Inferior parietal cortex (tissue), 1 donor: ENCODE measurements around the gene ARHGAP30.

Experiments
- DNase-seq: peaks from one replicate; pipeline ENCODE4 v3.0.0-alpha.2; 2016; ENCODE audit errors: extremely low spot score

ARHGAP30 gene

DNA sequence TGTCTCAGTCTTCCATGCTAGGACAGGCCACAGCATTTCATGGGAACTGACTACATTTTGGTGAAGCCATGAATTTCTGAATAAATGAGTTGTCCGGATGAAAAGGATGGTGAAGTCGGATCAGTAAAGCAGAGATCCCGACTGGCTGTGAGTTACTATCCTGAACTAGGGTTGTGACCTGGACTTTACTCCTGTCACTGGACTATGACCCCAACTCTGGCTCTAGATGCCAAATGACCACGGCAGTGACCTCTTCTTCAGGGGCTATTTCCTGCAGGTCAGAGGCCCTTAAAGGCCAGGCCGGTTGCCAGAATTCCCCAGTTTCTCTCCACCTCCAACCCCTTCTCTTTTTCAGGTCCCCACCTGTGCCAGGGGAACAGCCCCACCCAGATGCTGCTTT, 21.4 kb upstream of the ARHGAP30 start:
- DNase-seq = no peak

GRCh38 chr1:161090617-161091016, 20.9 kb upstream of the ARHGAP30 start:
- DNase-seq = no peak

- DNase-seq = no peak
Observed at GRCh38 chr1:161089938-161090337, 20.2 kb upstream of the ARHGAP30 start.

- DNase-seq = no peak
Observed at GRCh38 chr1:161089251-161089924, 19.7 kb upstream of the ARHGAP30 start, which contains the start of gene NECTIN4. Gene NECTIN4, minus strand, starts transcription at chr1:161089558. Its CDS starts 262 bp downstream, at chr1:161089296.

- DNase-seq = no peak
Observed at GRCh38 chr1:161088587-161089110, 19.0 kb upstream of the ARHGAP30 start.

DNA sequence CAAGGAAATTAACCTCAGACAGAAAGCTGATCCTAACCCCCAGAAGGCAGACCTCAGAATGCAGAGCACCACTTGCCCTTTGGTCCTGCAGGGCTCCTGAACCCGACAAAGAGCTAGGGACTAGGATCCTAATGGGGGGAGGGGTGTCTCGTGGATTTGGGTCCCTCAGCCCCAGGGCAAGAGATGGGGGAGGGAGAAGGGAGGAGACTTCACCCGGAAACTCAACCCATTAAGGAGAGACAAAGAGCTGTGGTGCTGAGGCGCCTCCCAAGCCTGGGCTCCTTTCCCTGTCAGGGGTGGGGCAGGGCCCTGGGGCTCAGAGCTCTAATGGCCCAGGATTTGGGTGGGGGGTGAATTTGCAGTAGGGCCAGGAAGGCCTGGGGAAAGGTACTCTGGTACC, 16.8 kb upstream of the ARHGAP30 start:
- DNase-seq = no peak

- no peak for DNase-seq
Observed at GRCh38 chr1:161085165-161085564, 15.5 kb upstream of the ARHGAP30 start.

- no peak for DNase-seq
Observed at GRCh38 chr1:161084597-161084988, 14.9 kb upstream of the ARHGAP30 start.

DNA sequence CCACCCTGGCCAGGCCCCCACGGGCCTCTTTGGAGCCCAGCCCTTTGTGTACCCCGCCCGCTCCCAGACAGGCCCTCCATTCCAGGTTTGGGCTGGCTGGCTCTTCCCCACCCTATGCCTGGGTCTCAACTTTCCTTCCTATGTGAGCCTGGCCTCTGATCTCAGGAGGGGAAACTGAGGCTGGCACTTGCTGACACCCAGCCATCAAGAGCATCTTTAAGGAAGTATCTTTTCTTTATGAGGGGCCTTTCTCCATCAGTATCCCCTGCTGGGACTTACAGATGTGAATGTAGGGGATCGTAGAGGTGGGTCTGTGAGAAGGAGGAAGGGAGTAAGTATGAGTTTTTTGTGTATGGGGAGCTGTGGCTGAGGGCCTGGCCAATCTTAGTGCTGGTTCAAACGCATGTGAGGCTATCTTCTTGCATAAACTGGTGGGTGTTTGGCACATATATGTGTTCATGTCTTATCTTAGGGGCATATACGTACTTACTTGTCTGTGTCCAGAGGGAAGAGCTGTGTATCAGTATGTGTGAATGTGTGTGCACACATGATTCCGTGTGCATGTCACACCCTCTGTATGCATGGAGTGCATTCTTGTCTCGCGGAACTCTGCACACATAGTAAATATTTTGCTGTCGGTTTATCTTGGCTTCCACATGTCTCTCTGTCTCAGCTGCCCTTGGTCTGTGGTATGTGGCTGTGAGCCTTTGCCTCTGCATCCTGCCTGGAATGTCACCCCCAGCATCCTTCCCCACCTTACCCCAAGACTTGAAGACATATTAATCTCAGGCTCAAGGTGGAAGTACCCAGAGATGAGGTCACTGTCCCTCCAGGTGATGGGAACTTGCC, 14.3 kb upstream of the ARHGAP30 start:
- no peak for DNase-seq

DNA sequence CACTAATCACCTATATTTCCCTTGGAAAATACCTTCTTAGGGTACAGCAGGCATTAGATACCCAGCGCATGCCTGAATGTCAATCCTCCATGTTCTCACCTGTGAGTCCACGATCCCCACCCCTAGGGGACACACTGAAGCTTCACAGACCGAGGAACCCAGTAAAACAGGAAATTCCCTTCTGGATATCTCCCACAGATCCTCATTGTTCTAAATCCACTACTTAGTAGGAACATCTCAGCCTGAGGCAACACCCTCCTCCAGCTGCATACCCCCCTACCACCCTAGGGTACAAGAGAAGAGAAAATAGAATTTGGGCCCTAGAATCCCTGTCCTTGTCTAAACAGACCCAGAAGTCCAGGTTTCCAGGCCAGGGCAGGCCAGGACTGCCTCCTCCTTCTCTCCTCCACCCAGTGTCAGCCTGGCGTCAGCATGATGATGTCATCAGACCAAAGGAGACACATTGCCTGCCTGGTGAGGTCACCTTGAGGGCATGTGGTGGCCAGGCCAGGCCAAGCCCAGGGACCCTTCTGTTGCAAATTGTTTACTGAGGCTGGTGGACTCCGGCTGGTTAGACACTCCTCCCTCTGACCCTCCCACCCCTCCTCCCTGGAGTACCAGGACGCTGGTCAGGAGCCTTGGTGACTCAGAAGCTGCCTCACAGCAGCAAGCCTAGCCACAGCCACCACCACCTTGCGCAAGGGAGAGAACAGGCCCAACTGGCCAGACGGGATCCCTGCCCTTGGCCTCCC, 13.5 kb upstream of the ARHGAP30 start:
- no peak for DNase-seq

GRCh38 chr1:161082483-161082882, 12.8 kb upstream of the ARHGAP30 start:
- DNase-seq = no peak

DNA sequence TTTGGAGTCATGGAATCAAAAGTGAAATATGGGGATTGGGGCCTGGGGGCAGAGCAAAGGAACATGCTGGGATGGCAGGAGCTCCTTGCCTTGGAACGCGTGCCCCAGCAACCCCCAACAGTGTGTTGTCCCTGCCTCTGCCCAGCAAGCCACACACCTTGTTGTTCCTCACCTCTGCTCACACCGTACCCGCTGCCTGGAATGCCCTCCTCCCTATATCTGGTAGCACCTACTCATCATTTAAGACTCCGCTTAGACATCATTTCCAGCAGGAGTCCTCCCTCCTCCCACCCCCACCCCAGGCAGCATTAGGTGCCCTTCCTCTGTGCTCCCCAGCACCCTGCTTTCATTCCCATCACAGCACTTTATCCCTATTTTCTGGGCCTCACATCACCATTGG, 11.8 kb upstream of the ARHGAP30 start:
- DNase-seq = no peak

DNA sequence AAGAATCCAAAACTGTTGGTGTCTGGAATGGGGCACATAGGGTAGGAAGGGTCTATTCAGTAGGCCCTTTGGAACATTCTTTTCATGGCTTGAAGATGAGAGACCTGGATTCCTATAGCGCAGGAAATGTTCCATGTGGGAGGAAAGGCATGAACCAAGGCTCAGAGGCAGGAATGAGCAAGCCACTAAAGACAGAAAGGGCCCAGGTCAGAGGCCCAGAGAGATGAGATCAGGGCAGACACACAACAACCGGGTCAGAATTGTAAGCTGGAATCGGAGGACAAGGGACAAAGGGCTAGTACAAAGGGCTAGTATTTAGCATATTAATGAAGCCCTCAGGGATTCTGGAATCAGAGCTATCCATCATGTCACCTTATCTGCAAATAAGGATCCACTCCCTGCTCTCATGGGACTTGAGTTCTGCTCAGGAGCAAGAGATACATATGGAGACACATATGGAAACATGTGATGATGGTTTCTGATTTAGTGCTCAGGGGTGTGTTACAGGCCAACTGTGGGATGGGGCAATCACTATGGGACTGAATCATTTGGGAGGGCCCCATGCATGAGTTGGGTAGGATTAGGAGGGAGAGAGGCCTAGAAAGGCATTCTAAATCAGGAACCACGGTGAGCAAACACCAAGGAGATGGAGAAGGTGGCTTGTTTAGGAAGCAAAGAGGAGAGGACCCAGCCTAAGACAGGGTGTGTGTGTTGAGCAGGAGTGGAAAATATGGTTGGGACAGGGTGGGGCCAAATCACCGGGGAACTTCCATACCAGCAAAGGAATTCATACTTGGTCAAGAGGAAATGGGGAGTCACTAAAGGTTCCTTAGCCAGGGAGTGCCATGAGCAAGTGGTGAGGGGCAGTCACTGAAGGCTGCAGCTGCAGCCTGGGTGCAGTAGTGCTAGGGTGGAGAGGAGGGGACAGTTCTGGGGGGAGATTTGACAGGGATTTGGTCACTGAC, 11.0 kb upstream of the ARHGAP30 start:
- DNase-seq = no peak

GRCh38 chr1:161079436-161080110, 9.9 kb upstream of the ARHGAP30 start:
- no peak for DNase-seq

DNA sequence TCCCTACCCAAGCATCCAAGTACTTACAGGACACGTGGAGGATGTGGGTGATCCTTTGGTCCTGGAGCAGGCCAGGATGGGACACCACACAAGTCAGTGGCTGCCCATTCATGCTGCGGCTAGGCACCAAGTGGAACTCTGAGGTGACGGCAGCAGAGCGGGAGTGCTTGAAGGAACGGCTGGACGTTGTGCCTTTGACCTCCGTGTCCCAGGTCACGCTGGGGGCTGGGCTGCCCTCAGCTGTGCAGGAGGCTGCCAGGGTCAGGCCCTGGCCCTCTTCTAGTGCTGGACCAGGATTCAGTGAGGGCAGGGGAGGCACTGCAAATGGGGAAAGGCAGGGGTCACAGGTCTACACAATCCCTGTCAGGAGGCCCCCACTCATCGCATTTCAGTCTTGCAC, 7.7 kb upstream of the ARHGAP30 start:
- no peak for DNase-seq

GRCh38 chr1:161076410-161076809, 6.7 kb upstream of the ARHGAP30 start:
- DNase-seq = no peak

DNA sequence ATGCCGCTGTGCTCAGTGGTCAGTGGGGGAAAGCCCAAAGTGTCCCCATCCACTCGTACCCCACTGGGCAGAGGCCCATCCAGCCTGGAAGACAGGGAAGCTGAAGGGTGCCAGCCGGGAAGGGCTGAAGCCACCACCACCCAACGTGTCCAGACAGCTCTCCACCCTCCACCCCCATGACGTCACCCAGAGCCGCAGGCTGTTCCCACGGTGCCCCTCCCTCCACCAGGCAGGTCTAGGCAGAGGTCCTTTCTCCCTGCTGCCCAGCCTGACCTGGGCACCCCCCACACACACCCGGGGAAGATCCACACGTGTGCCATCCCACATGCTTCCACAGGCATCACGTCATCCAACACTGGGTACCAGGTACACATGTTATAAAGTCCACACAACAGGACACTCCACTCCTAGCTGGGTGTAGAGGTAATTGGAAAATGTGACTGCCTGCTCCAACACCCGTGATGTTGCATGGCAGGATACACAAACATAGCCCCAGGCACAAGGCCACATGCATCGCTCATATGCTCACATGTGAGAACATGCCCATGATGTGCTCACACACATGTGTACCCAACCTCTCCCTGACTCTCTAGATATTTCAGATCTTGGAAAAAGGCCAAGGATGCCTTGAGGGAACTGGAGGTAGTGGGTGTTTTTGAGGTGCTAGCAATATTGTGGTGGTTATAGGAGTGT, 5.1 kb upstream of the ARHGAP30 start:
- DNase-seq = no peak

DNA sequence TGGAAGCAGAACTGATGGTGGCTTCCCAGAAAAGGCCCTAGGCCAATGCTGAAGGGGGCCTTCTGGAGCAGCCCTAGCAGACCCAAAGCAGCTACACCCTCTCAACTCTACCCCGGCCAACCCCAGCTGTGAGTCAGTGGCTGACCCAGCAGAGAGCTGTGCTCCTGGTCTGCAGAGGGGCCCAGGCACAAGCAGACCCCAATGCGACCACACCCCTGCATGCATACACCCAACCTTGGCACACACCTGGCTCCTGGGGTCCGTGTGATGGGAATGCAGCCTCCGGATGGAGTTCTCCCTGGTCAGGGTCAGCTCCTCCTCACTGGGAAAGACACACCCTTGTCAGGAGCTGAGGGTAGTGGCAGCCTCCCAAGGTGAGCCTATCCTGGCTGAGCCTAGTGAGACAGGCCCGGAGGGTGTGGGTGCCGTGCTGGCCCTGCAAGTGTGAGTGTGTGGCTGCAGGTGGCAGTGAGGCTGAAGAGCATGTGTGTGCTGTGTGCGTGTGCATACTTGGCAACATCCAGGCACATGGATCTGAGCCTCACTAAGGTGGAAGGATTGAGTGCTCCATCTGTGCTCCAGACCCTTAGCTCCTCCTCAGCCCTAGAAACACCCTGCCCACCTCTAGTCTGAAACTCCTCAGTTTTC, 3.9 kb upstream of the ARHGAP30 start:
- no peak for DNase-seq

GRCh38 chr1:161072751-161073449, 3.2 kb upstream of the ARHGAP30 start:
- DNase-seq = no peak
